GM18867 (cell line): ENCODE measurements around the gene SEC31A.

Experiments used
- ATAC-seq: cut with Tn5 transposase; IDR thresholded peaks from one replicate; pipeline ENCODE4 v1.9.1; 2021; ENCODE audit warnings: mild to moderate bottlenecking, moderate library complexity; ENCODE audit not compliant: unreplicated experiment

The SEC31A gene

GRCh38 chr4:82797040-82797404 lies 93.9 kb downstream of the SEC31A start:
- ATAC-seq, result no peak

DNA sequence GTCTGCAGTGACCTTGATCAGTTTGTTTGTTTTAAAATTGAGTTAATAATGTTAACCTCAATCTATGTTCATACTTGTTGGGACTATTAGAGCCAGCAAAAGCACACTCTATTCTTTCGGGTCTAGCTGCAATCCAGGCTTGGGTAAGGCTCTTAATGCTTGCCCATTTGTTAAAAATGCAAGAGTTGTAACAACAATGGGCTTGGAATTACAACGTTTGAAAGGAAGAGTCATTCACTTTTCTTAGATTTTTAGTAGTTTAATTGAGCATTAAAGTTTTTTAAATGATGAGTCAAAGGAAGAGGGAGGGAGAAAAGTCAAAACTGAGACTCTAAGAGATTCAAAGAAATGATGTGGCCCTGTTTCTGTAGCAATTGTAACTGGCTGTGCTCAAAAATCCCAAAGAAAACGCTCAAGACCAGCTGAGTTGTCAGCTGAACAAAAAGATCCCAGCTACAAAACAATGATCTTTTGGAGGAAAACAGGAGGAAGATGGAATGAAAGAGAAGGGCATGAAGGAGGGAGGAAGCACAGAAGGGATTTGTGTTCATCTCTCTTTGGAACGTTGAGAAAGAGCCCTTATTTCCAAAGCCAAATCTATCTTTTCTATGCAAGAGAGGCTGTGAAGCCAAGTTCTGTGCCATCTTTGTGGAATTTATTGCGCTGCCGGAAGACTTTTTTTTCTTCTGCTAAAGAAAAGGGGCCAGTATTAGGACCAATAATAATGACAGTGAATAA lies 97.9 kb downstream of the SEC31A start:
- ATAC-seq, result no peak

DNA sequence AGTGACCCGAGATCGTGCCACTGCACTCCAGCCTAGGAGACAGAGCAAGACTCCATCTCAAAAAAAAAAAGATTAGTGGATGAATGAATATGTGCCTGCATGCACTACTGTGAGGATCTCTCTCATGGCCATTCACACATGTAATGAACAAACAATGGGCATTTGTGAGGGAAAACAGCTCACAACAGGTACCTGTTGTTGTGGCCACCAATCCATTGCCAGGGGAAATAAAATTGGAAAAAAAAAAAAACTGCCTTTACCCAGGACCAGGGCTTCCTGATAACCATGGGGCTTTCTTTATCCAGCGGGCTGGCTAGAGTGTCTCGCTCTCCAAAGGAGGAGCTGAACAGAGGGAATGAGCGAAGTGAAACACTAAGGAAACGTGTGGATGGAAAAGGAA lies 99.8 kb downstream of the SEC31A start:
- no peak for ATAC-seq

GRCh38 chr4:82790060-82790660 lies 100.8 kb downstream of the SEC31A start:
- no peak for ATAC-seq

DNA sequence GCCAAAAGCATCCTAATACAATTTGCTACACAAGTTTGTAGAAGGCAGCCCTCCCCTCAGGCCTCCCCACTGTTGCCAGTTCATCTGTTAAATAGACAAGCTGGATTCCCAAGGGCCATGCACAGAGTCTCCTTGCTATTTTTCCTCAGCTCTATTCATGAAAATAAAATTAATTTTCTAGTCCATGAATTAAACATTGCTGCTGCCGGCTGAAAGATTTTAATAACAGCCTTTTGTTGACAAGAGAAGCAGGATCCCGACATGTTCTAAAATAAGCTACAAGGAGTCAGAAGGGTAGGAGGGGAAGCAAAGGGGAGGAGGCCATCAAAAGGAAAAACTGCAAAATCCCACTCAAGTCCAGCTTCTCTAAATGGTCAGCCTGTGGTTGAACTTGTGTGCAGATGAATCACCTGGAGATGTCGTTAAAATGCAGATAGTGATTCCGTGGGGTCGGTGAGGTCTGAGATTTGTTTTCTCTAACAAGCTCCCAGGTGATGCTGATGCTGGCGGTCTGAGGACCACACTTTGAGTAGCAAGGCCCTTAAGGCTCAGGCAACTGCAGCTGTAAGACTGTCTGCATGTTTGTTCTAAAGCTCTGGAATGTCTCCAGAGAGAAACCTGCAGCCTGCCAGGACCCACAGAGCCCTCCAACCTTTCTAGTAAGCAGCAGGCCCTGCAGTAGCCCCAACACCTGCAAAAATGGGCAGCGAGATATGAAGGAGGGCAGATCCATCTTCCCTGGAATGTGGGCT lies 101.8 kb downstream of the SEC31A start:
- ATAC-seq, result no peak

GRCh38 chr4:82787342-82787741 lies 103.6 kb downstream of the SEC31A start:
- ATAC-seq, result no peak

DNA sequence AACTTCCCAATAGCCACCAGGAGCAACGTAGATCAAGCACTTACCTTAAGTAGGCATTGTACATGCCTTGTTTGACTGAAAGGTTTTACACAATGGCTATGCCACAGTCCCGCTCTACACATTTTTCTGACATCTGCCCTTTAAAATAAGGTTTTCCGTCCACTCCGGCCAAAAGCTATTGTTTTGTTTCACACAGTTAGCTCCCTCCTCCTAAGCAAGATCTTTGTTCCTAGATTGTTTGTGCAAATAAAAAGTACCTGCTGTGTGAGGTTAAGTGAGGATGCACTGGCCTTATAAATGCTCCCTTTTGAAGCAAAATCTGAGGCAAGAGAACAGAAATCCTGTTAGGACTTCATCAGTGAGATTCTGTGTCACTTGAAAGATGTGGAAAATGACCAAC lies 104.1 kb downstream of the SEC31A start:
- ATAC-seq, result no peak

DNA sequence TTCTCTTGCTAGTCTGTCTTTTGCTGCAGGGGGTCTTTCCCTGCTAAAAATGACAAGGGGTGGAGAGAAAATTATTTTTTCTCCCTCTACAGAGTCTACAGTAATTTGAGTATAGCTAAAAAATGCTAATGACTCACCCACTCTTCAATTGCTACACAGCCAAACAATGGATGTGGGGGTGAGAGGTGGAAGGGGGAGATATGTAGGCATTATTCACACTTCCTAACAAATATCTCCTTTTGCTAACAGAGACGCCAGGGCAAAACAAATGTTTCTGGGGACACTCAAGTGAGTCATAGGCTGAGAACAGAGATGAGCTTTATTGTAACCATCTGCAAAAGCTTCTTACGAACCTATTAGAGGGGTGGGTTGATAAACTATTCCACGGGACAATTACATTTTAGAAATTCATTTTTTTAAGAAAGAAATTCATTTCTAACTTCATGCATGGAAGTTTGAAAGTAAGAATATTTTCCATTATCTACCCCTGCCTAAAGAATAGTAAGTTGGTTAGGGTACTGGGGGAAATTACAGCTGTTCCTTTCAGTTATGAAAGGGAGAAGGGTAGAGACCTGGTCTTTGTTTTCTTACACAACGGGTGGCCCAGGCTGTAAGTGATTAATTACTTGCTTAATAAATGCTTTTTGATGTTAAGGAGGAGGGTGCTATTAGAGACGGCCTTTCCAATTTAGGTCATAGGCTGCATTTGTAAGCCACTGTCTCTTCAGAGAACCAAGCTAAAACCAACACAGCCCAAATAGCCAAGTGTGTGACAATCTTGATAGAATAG lies 105.1 kb downstream of the SEC31A start:
- ATAC-seq, result no peak

- ATAC-seq, result no peak
These were observed 106.0 kb downstream of the SEC31A start for GRCh38 chr4:82784681-82785610.

DNA sequence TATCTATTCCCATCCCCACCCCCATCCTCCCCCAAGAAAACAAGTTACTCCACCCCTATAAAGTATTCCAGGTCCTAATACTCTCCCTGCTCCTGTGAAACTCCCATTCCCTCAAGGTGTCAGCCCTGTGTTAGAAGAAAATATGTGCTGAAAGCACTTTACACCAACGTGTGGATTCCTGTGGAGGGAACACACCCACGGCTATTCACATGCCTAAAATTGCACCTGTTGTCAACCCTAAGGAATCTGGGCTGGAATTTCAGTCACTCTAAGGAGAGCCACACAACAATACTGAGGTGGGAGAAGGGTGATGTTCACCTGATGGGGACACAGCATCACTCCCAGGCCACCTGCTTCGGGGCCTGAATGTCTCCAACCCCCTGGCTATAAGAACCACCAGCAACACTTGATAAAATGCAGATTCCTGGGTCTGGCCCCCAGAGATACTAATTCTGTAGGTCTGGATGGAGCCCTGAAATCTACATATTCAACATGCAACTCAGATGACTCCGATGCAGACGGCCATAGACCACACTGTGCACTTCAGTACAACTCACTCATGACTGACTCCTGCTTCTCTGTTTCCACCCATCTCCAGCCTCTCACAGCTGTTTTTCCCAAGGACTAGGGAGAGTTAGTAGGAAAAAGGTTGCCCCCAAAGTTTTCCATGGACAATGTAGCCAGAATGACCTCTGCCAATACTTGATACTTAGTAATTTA lies 108.2 kb downstream of the SEC31A start:
- ATAC-seq, result no peak

DNA sequence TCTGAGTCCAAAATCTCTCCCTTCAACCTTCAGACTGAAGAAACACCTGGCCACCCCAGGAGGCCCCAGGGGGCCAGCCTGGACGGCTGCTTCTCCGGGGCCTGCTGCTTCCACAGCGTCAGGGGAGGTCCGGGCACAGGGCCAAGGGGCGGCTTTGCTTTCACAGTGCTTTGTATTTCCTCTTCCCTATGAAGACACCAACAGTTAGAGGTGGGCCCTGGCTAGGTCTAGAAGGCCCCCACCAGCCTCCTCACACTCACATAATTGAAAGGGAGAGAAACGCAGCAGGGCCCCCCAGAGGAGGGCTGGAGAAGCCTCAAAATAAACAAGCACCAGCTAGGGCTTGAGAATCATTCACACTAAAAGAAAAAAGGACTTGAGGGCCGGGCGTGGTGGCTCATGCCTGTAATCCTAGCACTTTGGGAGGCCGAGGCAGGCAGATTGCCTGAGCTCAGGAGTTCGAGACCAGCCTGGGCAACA lies 110.2 kb downstream of the SEC31A start:
- ATAC-seq, result no peak

- ATAC-seq, result no peak
These were observed 110.7 kb downstream of the SEC31A start for GRCh38 chr4:82780170-82780751.

- ATAC-seq, result no peak
These were observed 111.9 kb downstream of the SEC31A start for GRCh38 chr4:82779032-82779431.

DNA sequence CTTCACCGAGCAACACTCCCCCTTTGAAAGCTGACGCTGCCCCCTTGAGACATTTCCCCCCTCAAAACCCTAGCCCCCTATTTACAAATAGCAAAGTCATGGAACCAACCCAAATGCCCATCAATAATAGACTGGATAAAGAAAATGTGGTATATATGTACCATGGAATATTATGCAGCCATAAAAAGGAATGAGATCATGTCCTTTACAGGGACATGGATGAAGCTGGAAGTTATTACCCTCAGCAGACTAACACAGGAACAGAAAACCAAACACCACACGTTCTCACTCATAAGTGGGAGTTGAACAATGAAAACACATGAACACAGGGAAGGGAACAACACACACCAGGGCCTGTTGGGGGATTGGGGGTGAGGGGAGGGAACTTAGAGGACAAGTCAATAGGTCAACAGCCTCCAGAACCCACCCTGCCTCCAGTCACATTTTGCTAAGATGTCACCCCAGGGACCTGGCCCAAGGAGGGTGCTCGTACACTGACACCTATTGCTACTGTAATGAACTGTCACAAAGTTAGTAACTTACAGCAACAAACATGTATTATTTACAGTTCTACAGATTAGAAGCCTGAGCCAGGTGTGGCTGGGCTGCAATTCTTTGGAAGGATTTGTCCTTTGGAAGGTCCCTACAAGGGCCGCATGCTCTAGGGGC lies 113.0 kb downstream of the SEC31A start:
- ATAC-seq, result no peak

- ATAC-seq, result no peak
These were observed 113.9 kb downstream of the SEC31A start for GRCh38 chr4:82776925-82777542.

DNA sequence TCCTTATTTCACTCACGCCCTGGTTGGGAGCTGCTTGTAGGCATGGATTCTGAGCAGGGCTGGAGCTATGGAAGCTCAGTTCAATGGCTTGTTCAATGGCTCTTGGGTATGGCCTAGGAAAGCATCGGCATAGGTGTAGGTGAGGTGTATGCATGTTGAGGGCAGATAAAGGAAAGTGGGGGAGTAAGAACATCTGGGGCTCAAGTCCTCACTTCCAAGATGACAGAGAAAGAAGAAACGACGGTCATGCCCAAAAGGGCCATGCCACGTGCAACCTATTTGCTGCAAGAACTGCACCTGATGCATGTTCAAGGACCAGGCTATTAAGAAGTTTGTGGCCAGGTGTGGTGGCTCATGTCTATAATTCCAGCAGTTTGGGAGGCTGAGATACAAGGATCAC lies 115.7 kb downstream of the SEC31A start:
- ATAC-seq, result no peak

DNA sequence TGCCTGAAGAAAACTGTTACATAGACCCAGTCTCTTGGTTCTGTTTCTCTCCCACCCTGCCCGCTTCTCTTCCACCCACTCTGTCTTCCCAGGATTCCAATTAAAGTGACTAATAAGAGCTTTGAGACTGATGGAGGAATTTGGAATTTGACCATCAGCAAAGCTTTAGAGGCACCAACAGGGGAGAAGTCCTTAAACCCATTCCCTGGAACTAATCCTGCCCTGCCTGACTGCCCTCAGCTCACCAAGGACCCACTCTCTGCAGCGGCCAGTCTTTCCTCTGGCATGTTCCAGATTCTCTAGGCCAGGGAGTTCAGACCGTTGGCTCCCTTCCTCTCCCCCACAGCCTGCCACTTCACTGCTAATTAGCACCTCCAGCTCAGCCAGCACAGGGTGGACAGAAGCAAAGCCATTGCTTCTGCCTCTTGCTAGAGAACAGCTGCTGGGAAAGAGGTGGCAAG lies 116.2 kb downstream of the SEC31A start:
- no peak for ATAC-seq

GRCh38 chr4:82773057-82773456 lies 117.9 kb downstream of the SEC31A start:
- ATAC-seq, result no peak
